GDM1 (cell line): Measurements from ENCODE around the gene CHTOP.
"Not testable (repeated sequence)": the region's sequence is repeated elsewhere in the genome, so short reads cannot be mapped to it uniquely, and the experiment has no call there.

Source experiments
- DNase-seq: peaks from one replicate; lab custom pipeline; 2025; lab: John Stamatoyannopoulos, UW

Gene CHTOP

GRCh38 chr1:153635872-153636271 lies 2.0 kb downstream of the CHTOP start:
- DNase-seq = no peak

- no peak for DNase-seq
These were observed 2.4 kb downstream of the CHTOP start for GRCh38 chr1:153636312-153636711.

- no peak for DNase-seq
These were observed 4.4 kb downstream of the CHTOP start for GRCh38 chr1:153638261-153638660.

- DNase-seq = no peak
These were observed 5.4 kb downstream of the CHTOP start for GRCh38 chr1:153639280-153639679.

DNA sequence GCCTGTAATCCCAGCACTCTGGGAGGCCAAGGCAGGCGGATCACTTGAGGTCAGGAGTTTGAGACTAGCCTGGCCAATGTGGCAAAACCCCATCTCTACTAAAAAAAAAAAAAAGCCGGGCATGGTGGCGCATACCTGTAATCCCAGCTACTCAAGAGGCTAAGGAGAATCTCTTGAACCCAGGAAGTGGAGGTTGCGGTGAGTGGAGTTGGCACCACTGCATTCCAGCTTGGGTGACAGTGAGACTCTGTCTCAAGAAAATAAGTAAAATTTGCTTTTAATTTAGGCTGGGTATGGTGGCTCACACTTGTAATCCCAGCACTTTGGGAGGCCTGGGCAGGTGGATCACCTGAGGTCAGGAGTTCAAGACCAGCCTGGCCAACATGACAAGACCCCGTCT lies 6.3 kb downstream of the CHTOP start:
- not testable (repeated sequence) for DNase-seq

DNA sequence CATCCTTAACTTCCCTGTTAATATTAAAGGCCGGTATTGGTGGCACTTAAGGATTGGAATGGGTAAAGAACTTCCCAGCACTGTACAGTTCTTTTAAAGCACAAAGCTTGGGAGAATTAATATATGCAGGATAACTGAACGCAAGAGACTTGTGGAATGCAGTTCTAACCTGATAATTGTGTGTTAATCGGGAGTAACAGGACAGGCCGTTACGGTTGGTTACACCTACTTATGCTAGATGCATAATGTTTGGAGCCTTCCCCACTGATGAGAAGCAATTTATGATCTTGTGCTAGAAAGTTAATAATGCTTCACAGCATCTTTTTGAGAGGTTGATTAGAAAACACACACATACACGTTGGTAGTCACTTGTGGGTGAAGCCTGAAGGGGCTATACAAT lies 7.0 kb downstream of the CHTOP start:
- no peak for DNase-seq

- DNase-seq = no peak
These were observed 8.3 kb downstream of the CHTOP start for GRCh38 chr1:153642161-153642560.

- no peak for DNase-seq
These were observed 9.2 kb downstream of the CHTOP start for GRCh38 chr1:153643100-153643499.

DNA sequence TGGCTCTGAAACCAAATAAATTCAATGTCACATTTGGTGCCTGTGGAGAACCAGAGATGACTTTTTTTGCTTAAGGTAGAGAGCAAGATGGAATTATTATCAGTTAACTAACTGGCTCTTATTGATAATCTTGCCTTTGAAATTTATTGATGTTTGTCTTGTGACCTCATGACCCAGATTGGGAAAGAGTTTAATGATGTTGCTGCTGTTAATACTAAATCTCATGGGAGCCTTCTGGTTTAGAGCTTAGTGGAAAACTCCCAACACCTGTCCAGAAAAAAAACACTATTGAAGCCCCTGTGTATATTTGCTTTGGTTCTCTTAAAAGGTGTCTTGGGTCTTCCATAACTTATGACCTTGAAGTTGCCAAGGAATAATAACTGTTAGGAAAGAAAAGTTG lies 9.9 kb downstream of the CHTOP start:
- no peak for DNase-seq

GRCh38 chr1:153646672-153647345 lies 12.9 kb downstream of the CHTOP start:
- DNase-seq = no peak

- DNase-seq = no peak
These were observed 13.5 kb downstream of the CHTOP start for GRCh38 chr1:153647346-153647714.

- no peak for DNase-seq
These were observed 14.3 kb downstream of the CHTOP start for GRCh38 chr1:153648000-153648643.

GRCh38 chr1:153649137-153649862 lies 15.4 kb downstream of the CHTOP start:
- DNase-seq = no peak

GRCh38 chr1:153649863-153650235 lies 16.0 kb downstream of the CHTOP start:
- no peak for DNase-seq

DNA sequence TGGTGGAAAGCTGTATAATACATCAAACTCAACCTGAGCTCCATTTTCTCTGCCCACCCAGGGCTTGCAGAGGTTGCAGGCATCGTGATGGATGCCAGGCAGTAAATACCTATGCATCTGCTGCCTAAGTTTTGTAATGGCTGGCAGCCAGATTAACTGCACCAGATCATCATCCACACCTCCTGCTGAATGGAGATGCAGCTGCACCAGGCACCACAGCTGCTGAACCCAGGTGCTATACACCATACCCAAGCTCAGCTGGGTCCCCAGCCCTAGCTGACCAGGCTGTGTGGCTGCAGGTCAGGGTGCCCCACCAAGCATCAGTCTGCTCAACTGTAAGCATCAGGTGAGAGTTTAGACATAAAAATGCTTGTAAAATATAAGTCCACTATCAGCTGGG lies 17.9 kb downstream of the CHTOP start:
- DNase-seq = no peak

DNA sequence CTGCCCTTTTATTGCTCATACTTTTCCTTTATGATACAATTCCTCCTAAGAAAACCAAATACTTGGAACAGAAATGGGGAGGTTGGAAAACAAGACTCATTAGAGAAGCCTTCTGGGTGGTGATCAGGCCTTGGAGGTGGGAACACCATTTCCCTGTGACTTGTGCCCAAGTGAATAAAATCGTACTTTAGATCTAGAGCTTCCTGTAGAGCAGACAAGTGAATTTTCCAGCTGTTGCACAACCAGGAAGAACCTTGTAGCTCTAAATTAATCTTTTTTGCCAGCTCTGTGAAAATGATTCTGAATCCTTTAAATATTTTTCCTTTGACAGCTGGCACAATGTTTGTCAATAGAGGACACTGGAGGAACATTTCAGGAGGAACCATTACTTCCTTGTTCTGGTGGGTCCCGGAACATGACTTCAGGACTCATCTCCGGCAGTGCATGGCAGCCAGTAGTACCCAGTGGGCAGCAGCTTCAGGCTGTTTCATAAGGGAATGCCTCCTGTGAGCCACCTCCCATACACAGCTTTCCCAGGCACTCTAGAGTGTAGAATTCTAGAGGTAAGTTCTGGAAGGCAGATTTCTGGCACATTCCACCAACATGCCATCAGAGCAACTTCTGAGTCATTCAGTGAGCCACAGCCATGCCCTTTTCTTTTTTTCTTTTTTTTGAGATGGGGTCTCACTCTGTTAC lies 19.1 kb downstream of the CHTOP start:
- no peak for DNase-seq

GRCh38 chr1:153655333-153655732 lies 21.5 kb downstream of the CHTOP start:
- DNase-seq = no peak

- peak; percentile 76 for DNase-seq
These were observed 24.7 kb downstream of the CHTOP start, which contains the start of gene SNAPIN for GRCh38 chr1:153658400-153659174. TSS of gene SNAPIN (plus strand) at chr1:153658703. CDS start at chr1:153658744, 41 bp downstream.

DNA sequence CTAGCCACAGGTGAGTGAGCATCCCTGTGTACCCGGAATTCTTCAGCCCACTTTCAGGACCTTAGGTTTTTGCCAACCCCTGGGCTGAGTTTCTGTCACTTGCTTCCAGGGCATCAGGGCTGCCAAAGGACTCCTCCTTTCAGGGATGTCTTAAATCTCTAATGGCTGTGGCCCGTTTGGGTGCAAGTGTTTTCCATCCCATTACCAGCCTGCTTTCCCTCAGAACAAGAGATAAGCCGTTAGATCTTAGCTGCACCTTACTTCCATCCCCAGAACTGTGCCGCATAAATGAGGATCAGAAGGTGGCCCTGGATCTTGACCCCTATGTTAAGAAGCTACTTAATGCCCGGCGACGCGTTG lies 25.3 kb downstream of the CHTOP start:
- DNase-seq = no peak

- DNase-seq = no peak
These were observed 25.8 kb downstream of the CHTOP start for GRCh38 chr1:153659656-153660055.

GRCh38 chr1:153661111-153661708 lies 27.3 kb downstream of the CHTOP start:
- DNase-seq = no peak

- no peak for DNase-seq
These were observed 28.4 kb downstream of the CHTOP start for GRCh38 chr1:153662269-153662668.
